Esophagus mucosa (tissue), 1 donor: ENCODE measurements around the gene CCT6A. TPM values are rescaled to one million over a fixed set of nuclear protein-coding genes. Genes with fewer than 3 reads are reported as not detected.
A peak's percentile ranks its signal among the peaks of the same experiment; 100 is the strongest.
"Not testable (repeated sequence)": the region's sequence is repeated elsewhere in the genome, so short reads cannot be mapped to it uniquely, and the experiment has no call there.

ENCODE experiments used
- ATAC-seq: fragments of 200-7000 bp; cut with Tn5 transposase; one replicate; pipeline ENCODE4 v1.9.1; 2020
- total RNA-seq: library from RNA; stranded (reverse); gene quantifications from one replicate; pipeline ENCODE4 v1.2.4, GENCODE V29; 2023
- donor health status: DM: yes; HTN: yes; CAD: no.

The CCT6A gene
- total RNA-seq, 1 donor from 2014 or later: 81.3 TPM

- ATAC-seq: no peak
These were observed 48.1 kb downstream of the CCT6A start for GRCh38 chr7:56099653-56100052.

- ATAC-seq: not testable (repeated sequence)
These were observed 52.6 kb downstream of the CCT6A start for GRCh38 chr7:56104138-56104537.

- peak; percentile 74 for ATAC-seq
These were observed 53.9 kb downstream of the CCT6A start for GRCh38 chr7:56105508-56105907.

- ATAC-seq: peak; percentile 100
These were observed 54.8 kb downstream of the CCT6A start, which contains the start of gene CHCHD2 for GRCh38 chr7:56106108-56107073. CHCHD2 (minus strand) TSS chr7:56106476; CDS start chr7:56106413, 63 bp downstream.

GRCh38 chr7:56107954-56108258 is 56.3 kb downstream of the CCT6A start:
- no peak for ATAC-seq

GRCh38 chr7:56110611-56111010 is 59.0 kb downstream of the CCT6A start:
- ATAC-seq: peak; percentile 30

GRCh38 chr7:56112244-56112643 is 60.7 kb downstream of the CCT6A start:
- ATAC-seq: not testable (repeated sequence)

Other genes starting within 250 kb of the CCT6A start
- gene SEPTIN14, start 189.0 kb upstream of the CCT6A start, total RNA-seq: not detected
- 1.2 TPM for gene ZNF713, start 164.3 kb upstream of the CCT6A start, total RNA-seq
- 14.7 TPM for gene MRPS17, start 99.9 kb upstream of the CCT6A start, total RNA-seq
- gene NIPSNAP2, start 87.2 kb upstream of the CCT6A start, total RNA-seq: 30.9 TPM
- 27.5 TPM for gene PSPH, start 321 bp upstream of the CCT6A start, total RNA-seq
- gene SUMF2, start 12.5 kb downstream of the CCT6A start, total RNA-seq: 91.7 TPM
- 0.88 TPM for gene PHKG1, start 41.2 kb downstream of the CCT6A start, total RNA-seq
- gene CHCHD2, start 54.7 kb downstream of the CCT6A start, total RNA-seq: 387 TPM
- 0.32 TPM for gene NUPR2, start 64.7 kb downstream of the CCT6A start, total RNA-seq